ENCODE results near the gene PTPRN2.

The PTPRN2 gene

DNA sequence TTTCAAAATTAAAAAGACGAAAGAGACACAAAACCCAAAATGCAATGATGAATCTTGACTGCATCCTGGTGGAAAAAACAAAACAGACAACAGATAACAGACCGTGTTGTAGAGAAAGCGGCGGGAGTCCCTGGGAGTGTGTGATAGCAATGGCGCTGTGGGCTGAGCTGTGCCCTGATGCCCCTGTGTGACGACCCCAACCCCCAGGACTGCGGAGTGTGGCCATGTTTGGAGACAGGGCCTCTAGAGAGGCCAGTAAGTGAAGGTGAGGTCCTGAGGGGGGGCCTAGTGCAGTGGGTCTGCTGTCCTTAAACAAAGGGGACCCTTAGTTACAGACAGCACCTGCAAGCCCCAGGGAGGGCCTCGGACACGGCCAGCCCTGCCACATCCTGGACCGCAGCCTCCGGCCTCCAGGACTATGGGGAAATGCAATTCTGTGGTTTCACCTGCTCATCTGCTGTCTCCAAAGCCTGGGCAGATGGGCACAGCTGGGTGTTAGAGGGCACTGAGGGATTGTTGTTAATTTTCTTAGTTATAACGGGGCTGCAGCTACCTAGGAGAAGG lies 973.1 kb downstream of the PTPRN2 start:
- DNase-seq = no peak

DNA sequence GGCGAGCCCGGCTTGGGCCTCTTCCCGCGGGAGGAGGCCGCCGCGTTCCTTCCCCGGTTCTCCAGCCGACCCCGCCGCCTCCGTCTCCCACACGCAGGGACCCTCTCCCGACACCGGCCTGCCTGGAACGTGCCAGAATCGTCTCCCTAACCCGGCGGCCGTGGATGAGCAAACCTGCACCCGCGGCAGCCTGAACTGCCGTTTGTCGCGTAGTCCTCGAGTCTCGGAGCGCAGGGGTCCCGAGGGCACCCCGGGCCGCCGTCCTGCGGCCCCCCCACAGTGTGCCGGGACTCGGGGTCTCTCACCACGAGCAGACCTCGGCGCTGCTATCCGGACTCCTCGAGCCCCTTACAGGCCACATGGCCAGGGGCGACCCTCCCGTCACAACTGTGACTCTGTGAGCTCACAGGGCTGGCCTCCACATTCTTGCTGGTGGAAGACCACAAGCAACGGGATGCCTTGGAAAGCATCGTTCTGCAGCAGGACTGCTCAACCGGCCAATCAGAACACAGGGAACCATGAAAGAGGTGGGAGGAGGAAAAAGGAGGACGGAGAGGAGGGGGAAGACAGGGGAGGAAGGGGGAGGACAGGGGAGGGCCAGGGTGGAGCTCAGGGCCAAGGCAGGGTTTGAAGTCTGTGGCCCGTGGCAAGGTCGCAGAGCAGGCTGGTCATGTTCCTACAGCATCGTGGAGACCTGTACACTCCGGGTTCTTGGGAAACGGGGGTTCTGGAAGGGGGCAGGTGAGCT lies 973.9 kb downstream of the PTPRN2 start:
- peak; percentile 56 for DNase-seq

DNA sequence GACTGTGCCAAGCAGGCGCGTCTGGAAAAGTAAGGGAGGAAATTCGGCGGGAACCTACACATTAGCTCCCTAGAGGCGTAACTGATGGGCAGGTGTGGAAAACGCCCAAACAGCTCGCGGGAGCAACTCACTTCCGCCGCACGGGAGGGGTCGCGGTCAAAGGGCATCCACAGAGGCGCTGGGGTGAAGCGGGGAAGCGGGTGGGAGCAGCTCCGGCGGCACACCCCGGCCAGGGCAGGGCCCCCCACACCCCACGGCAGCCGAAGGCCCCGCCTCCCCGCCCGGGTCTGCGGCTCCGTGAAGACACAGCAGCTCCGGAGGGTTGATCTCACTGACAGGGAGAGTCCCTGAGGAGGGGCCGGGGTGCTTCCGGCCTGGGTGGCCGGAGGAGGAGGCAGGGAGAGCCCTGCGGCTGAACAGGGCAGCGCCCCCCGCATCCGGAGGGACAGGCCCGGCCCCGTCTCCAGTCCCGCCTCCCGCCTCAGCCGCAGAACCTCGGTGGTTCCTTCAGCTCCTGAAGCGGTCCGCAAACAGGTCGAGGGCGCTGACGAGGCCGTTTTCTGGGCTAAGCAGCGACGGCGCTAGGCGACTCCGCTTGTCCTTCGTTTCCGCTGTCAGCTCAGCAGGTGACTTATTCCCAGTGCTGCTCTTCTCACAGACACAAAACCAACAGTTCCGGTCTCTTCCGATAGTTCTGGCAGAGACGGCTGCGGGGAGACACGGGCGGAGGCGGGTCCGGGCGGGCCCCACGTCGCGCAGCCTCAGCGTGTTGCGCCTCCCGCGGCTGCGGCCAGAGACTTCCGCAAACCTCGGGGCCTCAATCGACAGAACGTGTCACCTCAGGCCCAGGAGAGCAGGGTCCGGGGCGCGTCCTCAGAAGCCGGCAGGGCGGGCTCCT lies 974.7 kb downstream of the PTPRN2 start:
- DNase-seq = peak; percentile 74

DNA sequence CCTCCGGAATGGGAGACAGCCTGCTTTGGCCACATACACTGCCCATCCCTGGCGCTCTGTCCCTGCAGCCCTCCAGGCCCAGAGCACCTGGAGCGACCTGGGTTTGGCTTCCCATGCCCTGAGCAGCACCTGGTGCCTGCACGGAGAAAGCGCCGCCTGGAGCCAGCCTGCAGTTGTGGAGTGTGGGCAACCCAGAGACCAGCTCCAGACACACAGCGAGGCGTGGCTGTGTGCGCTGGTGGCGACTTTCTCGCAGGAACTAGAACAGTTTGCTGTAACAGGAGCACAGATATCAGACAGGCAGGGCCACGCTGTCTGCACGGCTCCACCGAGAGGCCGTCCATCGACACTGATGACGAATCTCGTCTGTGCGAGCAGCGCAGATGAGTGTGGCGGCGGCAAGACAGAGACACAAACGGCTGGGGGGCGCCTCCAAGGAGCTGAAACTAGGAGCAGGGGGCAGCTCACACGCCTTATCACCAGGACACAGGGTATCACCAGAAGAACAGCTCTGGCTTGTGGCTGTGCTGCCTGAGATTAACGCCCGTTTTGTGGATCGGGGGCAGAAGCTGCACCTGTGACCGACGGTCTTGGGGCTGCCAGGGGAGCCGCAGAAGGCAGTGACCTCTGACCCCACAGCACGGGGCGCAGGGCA lies 975.5 kb downstream of the PTPRN2 start:
- DNase-seq = no peak

DNA sequence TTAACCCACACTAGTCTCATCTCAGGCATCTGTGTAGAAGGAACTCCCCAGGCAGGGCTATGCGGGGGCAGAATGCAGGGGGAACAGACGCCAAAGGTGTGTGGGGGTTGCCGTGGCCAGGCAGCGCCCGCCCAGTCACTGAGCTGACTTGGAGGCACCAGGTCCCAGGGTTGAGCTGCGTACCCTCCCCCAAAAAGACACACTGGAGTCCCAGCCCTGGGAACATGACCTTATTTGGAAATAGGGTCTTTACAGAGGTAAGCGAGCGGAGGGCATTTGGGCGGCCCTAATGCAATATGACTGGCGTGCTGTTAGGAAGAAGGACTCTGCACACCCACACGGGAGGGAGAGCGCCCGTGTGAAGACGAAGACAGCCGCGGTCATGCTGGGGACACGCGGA lies 976.3 kb downstream of the PTPRN2 start:
- no peak for DNase-seq

DNA sequence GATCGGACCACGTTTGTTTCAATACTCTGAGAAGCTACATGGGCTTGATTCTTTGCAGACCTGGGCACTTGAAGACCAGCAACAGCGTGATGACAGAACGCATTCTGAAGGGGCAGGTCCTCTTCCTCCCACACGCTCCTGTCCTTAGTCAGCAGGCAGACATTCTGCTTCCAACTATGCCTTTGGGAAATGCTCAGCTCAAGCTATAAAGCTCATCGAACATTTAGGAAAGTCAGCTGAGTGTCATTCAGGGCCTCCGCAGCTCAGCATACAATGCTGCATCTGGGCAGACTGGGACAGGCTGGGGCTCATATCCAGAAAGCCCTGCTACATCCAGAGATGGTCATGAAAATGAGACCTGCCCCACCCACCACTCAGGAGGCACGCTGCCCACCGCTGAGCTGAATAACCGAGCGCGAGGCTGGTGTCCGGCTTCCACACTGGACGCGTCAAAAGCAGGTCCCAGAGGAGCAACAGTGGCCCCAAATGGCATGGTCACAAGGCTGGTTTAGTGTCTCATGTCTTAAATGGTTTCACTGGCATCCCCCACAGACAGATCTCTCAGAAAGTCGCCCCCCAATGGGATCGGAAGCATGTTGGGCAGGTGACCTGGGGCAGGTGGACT lies 976.8 kb downstream of the PTPRN2 start:
- DNase-seq = no peak

DNA sequence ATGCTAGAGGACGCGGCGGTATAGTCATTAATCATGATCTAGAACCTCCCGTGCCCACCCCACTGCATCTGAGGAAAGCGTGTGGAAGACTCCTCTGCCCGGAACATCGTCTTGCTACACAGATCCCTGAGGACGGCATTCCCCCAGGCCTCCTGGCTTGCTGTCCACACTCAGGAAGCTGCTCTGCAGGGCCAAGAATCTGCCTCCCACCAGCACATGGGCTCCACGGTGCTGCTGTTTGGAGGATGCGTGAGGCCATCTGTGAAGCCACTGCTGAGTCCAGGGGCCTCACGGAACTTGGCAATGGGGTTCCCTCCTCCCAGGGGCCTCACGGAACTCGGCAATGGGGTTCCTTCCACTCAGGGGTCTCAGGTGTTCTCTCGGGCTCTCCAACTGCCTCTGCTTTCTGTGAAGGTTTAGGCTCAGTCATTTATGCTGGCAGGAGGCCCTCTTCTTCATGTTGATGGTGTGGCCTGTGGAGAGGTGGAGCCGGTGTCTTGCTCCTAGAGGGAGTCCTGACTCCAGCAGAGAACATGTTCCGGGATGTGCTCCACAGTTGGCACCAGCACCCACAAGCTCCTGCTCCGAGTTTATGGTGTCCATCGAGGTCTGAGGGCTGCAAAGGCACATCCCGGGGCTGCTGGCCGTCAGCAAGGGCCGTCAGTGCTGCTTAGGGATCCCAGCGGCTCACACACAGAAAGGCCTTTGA lies 977.5 kb downstream of the PTPRN2 start:
- no peak for DNase-seq

DNA sequence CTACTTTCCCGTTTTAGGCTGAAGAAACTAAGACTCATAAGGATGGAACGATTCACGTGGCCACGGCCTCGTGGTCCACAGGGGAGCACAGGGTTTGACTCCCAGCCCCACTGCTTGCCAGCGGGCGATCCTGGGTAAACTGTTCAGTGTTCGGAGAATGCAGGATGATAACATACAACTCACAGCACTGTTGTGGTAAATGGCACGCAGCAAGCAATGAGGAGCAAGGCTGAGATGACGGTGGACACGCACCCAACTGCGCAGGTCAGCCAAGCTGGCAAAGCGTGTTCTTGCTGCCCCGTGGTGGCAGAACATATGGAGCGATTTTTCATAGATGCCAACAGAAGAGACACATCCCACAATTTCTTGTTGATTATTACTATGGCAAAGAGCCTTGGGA lies 978.1 kb downstream of the PTPRN2 start:
- no peak for DNase-seq

DNA sequence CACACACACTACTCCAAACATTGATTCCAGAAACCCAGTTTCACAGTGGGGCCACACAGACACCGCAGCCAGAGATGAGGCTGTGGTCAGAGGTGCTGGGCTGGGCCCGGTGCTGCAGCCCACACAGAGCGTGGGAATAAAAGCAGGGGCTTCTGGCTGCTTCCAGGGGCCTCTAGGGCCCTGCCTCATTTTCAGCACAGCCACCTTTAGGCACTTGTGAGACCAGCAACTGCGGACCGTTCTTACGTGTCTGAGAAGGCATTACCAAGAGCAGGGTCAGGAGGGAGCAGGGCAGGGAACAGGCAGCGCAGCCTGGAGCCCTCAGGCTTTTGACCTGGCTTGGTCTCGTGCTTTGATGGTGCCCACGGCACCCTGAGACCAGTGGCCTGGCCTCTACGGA lies 980.4 kb downstream of the PTPRN2 start:
- no peak for DNase-seq

DNA sequence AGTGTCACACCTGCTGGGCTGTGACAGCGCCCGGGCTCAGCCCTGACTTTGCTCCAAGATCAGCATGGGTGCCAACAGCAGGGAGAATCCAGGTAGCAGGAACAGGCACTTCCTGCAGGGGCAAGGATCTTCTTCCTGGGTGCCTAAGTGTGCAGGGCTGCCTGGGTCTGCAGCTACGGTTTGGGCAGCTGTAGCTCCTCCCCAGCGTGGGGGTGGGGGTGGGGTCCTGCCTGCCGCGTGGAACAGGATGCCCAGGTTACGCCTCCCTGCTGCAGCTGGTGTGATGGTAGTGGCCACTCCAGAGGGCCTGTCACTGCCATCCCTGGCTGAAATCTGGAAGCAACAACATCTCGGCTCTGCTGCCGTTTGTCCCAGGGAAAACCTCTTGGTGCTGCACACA lies 981.5 kb downstream of the PTPRN2 start:
- DNase-seq = no peak

DNA sequence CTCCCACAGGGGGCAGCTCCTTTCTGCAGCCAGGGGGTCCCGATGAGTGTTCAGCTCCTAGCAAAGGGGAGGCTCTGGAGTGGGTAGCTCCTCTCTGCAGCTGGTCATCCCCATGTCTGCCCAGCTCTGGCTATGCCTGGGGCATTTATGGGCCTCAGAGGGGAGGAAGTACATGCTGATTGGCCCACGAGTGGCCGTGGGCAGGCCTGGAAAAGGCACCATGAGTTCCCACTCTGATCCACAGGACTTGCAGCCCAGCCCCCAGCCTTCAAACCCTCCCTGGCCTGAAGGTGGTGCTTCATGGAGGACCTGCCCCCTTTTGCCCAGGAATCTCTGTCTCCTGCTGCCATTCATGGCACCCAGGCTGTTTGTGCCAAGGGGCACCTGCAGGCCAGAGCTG lies 982.0 kb downstream of the PTPRN2 start:
- DNase-seq = no peak

DNA sequence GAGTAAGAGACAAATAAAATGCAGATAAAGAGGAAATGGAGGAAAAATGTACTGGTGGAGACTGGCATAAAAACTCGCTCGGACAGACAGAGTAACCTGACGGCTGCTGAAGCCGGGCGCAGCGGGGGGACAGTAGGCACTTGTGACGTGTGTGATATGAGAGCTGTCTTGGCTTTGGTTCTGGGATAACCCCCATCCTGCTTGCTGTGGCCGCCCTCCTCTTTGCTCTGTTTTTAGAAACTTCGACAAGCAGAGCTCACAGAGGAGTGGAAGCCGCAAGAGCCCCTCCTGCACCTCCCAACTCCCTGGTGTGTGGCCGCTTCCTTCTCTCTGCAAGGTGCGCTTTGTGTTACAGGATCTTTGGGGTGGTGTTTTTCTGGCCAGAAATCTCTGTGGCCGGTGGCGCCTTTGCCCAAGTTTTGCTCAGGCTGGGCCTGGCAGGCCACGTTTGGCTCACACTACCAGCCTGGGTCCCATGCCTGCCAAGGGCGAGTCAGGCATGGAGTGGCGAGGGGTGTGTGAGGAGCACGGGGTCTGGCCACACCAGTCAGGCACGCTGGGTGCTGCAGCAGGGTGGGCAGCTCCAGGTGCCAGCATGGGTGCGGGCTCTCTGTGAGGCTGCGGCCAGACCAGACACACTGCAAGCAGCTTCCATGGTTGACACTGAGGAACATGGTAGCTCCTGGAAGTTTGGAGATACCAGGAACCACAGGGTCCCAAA lies 982.8 kb downstream of the PTPRN2 start:
- DNase-seq = no peak

DNA sequence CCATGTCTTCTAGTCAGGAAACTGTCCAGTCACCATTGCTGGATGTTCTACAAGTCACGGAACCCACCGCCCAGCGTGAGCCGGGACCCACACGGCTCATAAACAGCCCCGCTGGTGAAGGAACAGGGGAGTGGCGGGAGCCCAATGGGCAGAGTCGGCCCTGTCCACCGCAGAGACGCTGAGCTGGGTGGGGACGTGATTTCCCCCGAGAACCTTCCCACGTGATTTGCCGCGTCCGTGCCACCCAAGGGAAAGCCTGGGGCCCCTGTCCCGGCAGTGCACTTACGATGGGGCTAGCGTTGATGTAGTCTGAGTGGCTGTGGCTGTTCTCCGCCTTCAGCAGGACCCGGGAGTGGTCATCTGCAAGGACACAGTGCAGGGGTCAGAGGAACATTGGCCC lies 983.9 kb downstream of the PTPRN2 start:
- DNase-seq = no peak

DNA sequence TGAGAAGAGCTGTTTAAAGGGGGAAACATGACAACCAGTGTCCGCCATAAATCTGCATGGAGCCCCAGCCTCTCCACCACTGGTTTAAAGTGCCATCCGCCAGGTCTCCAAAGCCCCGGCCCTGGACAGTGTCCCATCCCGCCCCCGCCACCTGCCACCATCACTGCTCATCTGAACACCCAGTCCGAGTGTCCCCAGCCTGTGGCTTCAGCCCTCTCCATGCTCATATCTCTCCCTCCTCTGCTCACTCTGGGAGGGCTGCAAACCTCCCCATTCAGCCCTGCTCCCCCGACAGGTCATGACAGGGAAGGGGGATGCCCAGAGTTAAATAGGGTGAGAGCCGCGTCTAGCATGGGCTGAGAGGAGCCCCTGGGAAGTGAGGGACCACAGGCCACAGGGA lies 984.6 kb downstream of the PTPRN2 start:
- DNase-seq = no peak

DNA sequence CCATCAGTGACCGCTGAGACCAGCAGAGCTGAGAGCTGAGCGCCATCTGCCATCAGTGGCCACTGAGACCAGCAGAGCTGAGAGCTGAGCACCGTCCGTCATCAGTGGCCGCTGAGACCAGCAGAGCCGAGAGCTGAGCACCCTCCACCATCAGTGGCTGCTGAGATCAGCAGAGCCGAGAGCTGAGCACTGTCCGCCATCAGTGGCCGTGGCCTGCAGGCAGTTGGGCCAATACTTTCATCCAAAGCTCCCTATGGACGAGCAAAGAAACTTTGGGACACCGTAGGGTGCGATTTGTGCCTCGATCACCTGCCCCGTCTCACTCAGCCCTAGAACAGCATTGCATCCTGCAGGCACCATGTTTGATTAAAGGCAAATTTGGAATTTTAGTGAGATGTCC lies 985.0 kb downstream of the PTPRN2 start:
- DNase-seq = no peak

DNA sequence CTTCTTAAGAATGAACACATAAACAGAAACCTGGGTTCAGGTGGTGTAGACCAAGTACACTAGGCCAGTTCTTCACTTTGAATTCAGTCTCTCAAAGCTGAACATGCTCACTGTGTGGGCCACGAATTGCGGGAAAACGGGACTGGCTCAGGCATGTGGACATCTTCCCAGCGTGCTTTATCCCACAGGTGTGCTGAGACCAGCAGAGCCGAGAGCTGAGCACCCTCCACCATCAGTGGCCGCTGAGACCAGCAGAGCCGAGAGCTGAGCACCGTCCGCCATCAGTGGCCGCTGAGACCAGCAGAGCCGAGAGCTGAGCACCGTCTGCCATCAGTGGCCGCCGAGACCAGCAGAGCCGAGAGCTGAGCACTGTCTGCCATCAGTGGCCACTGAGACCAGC lies 985.5 kb downstream of the PTPRN2 start:
- DNase-seq = no peak

DNA sequence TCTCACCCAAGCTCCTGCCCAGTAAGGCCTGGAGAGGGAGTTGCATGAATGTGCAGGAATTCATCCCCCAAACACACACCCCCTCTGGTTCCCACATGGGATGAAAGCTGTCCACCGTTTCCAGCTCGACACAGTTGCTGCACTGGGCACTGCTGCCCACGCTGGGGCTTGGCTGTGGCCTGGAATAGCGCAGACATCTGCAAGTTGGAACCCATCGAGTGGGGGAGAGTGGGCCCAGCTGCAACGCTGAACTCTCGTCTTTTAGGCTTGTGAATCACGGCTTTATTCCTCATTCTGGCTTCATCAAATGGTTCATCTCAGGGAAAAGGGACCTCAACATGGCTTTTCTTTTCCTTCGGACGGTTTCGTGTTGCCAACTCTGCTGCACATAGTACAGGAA lies 986.1 kb downstream of the PTPRN2 start:
- DNase-seq = no peak

DNA sequence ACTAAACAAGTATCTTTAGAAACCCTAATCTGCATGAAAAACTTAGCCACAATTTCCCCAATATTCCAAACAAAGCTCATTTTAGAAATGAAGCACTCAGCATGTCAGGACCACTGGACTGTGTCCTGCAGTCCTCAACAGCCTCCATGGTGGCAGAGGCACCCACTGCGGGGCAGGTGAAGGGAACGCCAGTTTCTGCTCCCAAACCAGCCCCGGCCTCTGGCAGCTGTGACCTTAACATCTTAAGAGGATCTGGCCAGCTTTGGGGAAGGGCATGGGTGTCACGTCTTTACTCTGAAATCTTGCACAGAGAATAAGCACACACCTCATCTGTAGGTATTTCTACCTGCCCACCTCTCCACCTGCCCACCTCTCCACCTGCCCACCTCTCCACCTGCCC lies 988.1 kb downstream of the PTPRN2 start:
- DNase-seq = no peak

DNA sequence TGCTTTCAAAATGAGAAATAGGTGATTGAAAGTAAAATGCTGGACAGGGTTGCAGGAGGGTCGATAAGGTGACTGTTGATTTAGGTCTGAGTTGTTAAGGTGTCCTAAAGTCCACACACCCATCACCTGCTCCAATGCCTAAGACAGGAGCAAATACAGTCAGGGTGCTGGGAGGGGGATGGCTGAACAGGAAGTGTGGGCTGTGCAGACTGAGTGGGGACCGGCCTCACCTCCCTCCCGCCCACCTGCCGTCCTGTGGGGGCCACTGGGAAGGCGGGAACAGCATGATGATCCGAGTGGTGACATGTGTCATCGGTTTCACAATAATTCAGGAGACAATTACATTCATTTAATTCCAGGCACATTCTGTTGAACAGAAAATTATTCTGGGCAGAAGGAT lies 990.1 kb downstream of the PTPRN2 start:
- no peak for DNase-seq

DNA sequence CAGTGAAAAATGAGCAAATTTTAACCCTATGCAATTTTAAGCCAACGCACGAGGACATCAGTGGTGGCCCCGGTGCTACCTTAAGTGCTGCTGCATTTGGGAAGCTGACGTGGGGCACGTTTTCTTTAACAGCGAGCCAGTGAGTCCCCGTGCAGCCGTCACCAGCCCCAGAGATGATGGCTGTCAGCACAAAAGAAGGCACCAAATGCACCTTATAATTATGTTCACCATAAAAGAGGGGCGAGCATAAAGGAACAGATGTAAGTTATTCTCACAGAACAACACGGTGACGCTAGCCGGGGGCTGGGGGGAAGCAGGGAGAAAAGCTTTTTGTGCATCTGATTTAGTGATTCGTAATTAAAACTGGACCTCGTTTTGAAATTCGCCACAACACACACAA lies 990.7 kb downstream of the PTPRN2 start:
- DNase-seq = no peak

DNA sequence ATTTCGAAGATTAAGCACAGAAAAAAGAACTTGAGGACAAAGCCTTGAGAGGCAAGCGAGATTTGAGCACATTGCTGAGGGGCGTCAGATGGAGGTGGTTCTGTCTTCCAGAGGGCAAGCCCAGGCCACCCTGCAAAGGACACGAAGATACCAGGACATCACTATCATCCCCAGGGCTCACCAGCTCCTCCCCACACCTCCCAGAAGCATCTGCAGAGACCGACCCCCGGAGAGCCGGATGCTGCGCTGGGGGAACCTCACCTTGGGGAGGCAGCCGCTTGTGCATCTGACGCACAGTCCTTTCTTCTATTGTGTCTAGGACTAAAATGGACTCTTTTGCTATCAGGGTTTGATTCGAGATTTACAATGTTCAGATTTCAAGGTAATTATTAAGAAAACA lies 991.2 kb downstream of the PTPRN2 start:
- DNase-seq = no peak

DNA sequence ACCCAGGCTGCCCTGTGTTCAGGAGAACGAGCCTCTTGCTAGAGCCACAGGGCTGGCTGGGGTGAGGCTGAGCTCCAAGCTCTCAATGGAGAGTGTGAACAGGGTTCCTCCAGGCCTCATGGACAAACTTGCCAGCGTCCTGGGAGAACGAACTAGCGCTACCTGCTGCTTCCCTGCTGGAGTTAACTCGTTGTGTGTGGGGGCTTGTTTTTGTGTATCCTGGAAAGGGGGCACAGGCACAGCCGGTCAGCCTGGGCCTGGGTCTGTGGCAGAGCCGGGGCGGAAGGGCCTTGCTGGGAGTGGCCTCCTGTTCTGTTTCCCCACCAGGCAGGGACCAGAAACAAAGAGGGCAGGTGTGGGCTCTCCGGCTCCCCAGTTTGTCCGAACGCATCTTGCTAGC lies 991.6 kb downstream of the PTPRN2 start:
- DNase-seq = no peak
